Subcutaneous adipose tissue (tissue), 4 donors: ENCODE measurements around the gene FIBIN. TPM values are rescaled to one million over a fixed set of nuclear protein-coding genes. Genes with fewer than 3 reads are reported as not detected.

Experiments
- total RNA-seq, 4 donors: library from RNA; depleted of rRNA; stranded (reverse); fragments of >200 nt; gene quantifications; one replicate each; pipeline ENCODE4 v1.1.0, GENCODE V29; 2016
- TF ChIP-seq, protein P1 (sequence below): fragments of 450-650 bp; IDR thresholded peaks from one replicate; pipeline ENCODE4 v1.5.1; 2016; ENCODE audit warnings: low read depth, mild to moderate bottlenecking, control low read depth, antibody characterized with exemption, moderate library complexity

FIBIN gene
- total RNA-seq, 4 donors from 2014 or later = 20.4 to 101 (median 38.9) TPM

DNA sequence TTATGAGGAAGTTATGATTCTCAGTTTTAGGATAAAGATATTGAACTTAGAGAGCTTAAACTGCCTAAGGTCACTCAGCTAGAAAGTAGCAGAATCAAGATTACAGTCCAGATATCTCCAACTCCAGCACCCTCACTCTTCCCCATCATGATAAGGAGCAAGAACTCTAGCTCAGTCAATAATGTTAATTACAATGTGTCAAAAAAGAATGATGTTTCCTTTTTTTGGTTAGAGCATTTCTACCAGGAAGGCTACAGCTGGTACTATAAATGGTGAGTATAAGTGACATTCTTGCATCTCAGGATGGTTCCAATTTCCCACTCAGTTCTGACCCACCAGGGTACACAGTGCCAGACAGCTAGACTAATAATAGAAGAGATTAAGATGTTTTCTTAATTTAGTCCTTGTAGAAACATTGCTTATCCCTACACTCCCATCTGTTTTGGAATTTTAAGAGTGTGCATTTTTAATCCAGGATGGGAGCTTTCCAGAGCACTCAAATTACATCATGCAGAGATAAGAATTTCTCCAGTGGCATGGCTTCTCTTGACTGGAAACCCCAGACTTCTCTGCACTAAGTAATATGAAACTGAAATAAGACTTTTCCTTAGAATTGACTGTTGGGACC is 25.1 kb downstream of the FIBIN start:
- TF ChIP-seq, protein P1, sequence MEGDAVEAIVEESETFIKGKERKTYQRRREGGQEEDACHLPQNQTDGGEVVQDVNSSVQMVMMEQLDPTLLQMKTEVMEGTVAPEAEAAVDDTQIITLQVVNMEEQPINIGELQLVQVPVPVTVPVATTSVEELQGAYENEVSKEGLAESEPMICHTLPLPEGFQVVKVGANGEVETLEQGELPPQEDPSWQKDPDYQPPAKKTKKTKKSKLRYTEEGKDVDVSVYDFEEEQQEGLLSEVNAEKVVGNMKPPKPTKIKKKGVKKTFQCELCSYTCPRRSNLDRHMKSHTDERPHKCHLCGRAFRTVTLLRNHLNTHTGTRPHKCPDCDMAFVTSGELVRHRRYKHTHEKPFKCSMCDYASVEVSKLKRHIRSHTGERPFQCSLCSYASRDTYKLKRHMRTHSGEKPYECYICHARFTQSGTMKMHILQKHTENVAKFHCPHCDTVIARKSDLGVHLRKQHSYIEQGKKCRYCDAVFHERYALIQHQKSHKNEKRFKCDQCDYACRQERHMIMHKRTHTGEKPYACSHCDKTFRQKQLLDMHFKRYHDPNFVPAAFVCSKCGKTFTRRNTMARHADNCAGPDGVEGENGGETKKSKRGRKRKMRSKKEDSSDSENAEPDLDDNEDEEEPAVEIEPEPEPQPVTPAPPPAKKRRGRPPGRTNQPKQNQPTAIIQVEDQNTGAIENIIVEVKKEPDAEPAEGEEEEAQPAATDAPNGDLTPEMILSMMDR = no peak

DNA sequence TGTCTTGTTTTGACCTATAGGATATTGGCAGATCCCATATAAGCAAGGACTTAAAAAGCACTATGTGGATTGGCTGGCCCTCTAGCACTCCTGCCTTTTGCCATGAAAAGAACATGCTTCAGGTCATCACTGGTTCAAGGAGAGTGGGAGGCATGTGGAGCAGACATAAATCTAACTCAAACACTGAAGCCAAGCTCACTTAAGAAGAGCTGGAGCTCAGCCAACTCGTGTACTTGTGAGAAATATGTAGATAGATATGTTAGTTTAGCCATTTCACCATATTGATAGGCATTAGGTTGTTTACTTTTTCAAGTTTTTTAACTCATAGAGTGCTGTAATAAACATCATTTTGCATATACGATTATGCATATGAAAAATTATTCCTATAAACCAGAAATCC is 26.8 kb downstream of the FIBIN start:
- TF ChIP-seq, protein P1 = no peak

DNA sequence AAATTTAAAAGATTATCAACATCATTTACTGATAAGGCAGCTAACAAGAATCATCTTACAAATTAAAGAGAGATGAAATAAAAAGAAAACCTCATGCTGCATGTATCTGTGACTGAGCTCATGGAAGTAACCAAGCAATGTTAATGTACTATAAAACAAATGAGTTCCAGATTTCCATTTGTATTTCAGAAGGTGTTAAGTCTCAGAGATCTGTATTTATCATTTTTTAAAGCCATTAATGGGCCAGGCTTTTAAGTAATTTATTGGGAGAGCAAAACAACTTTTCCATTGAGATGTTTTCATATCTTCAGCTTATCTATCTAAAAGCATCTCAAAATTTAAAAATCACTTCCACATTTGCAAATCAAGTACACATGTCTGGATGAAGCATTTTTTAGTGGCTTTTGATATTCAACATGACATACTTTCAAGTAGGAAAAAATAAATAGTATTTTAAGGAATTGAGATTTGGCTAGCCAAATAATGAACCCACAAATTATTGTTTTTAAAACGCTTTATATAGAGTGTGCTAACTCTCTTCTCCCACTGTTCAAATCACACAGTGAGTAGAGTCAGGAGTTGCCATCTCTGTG is 28.8 kb downstream of the FIBIN start:
- TF ChIP-seq, protein P1 = no peak

DNA sequence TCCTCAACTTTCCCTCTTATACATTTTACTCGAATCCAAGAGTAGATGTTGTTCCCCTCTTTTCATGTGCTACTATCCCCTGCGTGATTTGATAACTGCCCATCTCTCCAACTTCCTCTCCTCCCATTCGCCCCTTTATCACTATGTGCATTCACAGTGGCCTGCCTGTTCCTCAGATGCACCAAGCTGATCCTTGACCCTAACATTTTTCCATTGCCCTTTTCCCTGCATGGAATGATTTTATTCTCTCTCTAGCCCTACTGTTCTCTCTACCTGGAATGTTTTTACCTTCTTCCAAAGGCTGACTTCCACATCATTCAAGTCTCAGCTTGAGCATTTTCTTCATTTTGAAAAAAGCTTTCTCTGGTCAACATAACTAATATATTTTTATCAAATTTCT is 31.0 kb downstream of the FIBIN start:
- TF ChIP-seq, protein P1 = no peak

DNA sequence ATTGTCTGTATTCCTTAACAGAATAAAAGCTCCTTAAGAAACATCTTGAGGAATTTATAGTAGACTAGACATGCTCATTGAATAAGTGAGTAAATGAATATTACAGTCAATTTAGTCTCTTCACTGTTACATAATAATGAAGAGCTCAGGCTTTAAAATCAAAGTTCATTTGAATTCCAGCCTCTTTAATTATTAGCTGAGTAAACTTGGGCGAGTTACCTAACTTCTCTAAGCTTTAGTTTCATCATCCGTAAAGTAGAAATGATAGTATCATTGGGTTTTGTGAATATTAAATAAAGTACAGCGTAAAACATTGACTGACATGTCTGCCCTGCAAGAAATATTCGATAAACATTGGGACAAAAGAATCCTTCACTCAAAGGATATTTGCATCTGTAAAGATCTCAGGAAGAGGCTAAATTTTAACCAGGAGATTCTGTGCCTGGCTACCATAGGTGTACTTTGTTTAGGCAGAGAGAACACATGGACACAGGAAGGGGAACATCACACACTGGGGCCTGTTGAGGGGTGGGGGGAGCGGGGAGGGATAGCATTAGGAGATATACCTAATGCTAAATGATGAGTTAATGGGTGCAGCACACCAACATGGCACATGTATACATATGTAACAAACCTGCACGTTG is 31.5 kb downstream of the FIBIN start:
- TF ChIP-seq, protein P1 = no peak

DNA sequence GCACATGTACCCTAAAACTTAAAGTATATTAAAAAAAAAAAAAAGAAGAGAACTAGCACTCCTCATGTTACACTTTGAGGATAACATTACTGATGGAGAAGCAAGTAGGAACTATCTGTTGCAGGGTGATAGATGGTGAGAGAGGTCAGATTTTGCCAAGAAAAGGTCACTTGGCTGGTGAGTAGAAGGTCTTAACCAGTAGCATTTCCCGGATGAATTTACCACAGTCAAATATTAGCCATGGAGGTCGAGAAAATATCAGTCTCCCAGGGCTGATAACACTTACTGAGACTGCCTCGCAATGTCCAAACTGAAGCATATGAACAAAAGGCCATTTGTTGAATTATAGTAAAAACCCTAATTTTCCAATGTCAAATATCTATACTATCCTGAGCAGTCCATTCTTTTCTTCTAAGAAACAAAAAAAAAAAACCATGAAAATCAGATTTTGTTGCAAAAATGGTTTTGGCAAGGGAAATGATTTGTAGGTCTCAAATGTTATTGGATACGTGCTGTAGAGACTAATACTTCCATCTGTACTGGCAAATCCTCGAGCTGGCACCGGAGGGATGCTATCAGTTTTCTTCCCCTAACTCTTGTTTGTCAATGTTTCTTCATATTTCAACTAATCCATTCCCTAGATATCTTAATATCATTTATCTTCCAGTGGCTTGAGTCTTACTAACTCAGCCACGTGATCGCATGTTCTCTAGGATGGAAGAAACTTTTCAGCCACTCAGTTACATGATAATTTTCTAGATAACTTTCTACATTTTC is 32.2 kb downstream of the FIBIN start:
- TF ChIP-seq, protein P1 = no peak

DNA sequence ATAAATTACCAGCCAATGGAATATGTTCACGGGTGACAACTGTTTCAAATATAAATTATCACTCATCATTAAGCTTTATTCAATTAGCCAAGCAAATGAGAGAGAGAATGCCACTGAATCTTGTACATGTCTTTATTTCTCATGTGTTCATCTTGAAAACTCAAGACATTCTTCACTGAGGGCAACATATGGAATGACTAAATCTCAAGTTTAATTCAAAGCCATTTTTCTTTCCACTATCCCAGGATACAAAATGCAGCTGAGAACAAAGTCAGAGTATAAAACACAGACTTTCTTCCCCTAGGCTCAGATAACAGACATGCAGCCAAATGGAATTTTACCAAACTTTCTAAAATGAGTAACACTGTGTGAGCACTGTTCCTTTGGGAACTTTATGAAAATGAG is 34.7 kb downstream of the FIBIN start:
- TF ChIP-seq, protein P1 = no peak
